Measurements from ENCODE around the gene DLL1.
A peak's percentile ranks its signal among the peaks of the same experiment; 100 is the strongest.

DLL1 gene

DNA sequence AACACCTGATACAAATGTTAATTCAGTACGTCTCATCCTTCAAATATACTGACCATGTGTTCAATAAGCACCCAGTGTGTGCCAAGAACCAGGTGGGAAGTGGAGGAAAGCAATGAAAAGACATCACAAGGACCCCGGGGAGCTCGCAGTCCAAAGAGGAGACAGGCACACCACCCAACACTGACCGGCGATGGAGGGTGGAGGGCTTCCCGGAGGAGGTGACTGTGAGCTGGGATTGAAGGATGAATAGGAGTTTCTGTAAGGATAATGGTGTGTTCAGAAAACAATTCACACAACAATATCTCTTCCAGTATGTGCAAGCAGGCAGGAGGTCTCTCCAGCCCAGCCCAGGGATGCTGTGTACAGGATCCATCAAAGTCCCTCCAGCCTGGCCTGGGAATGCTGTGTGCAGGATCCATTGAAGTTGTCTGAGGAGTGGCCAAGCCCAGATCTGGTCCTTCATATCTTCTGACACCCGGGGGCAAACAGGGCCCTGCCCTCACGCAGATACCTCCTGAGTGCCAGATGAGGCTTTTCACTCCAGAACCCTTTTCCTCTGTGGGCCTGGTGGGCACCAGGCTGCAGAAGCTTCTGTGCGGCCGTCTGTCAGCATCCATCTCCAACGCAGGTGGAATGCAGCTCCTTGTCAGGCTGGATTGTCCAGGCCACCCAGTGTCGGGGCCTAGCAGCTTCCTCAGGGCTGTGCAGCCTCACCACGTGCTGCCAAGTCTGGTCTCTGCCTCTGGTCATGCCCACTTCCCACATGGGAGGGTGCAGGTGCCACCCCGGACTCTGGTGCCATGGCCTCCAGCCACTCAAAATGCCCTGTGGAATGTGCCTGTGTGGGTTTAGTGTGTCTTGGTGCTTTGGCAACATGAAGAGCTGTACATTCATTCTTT is 36.3 kb downstream of the DLL1 start:
- no peak for TF ChIP-seq CTCF (conservative IDR thresholded peaks at IDR 0.05; ENCODE audit: control insufficient read depth, insufficient read depth, low read depth, low read length)
- no peak overlapping the region for H3K4me3 ChIP-seq (ENCODE audit: control insufficient read depth, low read depth, low read length)
- DNase-seq (ENCODE audit: low read depth), result no peak

GRCh38 chr6:170253910-170254269 is 37.0 kb downstream of the DLL1 start:
- TF ChIP-seq CTCF (conservative IDR thresholded peaks at IDR 0.05; ENCODE audit: control insufficient read depth, insufficient read depth, low read depth, low read length), result no peak
- no peak for DNase-seq (ENCODE audit: low read depth)
- H3K4me3 ChIP-seq (ENCODE audit: control insufficient read depth, low read depth, low read length), result no peak overlapping the region

DNA sequence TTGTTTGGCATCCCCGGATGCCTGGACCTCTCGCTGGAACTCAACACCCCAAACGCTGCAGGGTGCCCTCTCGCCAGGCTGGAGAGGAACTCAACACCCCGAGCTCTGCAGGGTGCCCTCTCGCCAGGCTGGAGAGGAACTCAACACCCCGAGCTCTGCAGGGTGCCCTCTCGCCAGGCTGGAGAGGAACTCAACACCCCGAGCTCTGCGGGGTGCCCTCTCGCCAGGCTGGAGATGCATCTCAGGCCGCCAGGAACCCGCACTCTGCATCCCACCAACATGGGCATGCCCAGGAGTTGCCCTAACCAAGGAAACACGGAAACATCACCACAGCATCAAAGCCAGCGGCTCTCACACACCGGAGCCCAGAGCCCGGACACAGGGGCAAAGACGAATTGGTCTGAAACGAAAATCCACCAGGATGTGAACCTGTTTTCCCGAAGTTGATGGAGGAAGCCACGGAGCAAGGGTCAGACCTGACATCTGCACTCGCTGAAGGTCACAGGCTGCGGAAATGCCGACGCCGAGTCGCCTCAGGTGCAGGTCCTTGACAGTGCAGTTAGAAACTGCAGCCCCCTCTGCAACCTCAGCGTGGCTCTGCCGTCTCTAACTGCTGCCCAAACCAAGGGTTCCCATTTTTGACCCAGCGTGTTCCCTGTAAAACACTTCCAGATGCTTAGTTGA is 37.5 kb downstream of the DLL1 start:
- no peak overlapping the region for H3K4me3 ChIP-seq (ENCODE audit: control insufficient read depth, low read depth, low read length)
- no peak for DNase-seq (ENCODE audit: low read depth)
- no peak for TF ChIP-seq CTCF (conservative IDR thresholded peaks at IDR 0.05; ENCODE audit: control insufficient read depth, insufficient read depth, low read depth, low read length)

DNA sequence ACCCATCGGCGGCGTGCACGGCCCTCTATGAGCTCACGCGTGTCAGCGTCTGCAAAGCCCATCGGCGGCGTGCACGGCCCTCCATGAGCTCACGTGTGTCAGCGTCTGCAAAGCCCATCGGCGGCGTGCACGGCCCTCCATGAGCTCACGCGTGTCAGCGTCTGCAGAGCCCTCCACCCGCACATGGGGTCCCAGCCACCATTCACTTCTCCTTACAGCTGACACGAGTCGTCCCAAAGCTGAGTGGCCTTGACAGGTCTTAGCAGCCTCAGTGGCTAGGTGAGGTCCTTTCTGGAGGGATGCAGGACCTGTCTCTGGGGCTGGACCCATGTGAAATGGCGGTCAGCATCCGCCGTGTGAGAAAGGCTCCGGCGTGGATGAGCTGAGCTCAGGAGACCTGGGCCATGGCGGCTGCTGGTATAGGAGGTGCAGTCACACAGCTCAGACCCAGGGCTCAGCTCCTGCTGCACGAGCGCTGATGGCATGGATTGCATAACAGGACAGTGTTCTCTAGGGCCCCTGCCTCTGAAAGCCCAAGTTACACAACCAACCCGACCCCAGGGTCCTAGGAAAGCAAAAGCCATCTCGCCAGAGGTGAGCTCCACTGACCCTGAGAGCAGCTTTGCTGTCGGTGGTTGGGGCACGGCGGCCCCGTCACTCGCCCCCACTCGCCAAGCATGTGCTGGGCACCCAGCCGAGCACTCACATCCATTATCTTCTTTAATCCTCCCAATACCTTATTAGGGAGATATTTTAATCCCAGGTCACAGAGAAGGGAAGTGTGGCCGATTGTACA is 38.9 kb downstream of the DLL1 start:
- H3K4me3 ChIP-seq (ENCODE audit: control insufficient read depth, low read depth, low read length), result no peak overlapping the region
- no peak for DNase-seq (ENCODE audit: low read depth)
- TF ChIP-seq CTCF (conservative IDR thresholded peaks at IDR 0.05; ENCODE audit: control insufficient read depth, insufficient read depth, low read depth, low read length), result no peak

GRCh38 chr6:170250981-170251775 is 39.7 kb downstream of the DLL1 start:
- TF ChIP-seq CTCF (conservative IDR thresholded peaks at IDR 0.05; ENCODE audit: control insufficient read depth, insufficient read depth, low read depth, low read length), result no peak
- DNase-seq (ENCODE audit: low read depth), result peak; percentile 39
- no peak overlapping the region for H3K4me3 ChIP-seq (ENCODE audit: control insufficient read depth, low read depth, low read length)

DNA sequence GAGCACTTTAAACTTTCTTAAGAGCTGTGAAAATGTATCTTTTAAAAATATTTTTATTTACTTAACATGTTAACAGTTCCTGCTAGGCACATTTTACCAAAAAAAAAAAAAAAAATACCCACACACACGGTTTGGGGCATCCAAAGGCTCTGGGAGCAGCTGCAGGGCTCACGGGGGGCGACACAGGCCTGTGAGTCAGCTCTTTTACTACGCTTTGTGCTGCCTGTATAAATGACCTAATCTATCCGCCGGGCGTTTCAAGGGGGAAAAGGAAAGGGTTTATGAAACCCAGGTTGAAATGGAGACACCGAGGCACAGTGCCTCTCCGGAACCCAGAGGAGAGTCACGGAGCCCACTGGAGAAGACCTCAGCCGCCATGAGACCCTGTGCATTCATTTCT is 40.4 kb downstream of the DLL1 start:
- peak; percentile 40 for DNase-seq (ENCODE audit: low read depth)
- no peak for TF ChIP-seq CTCF (conservative IDR thresholded peaks at IDR 0.05; ENCODE audit: control insufficient read depth, insufficient read depth, low read depth, low read length)
- H3K4me3 ChIP-seq (ENCODE audit: control insufficient read depth, low read depth, low read length), result no peak overlapping the region
